PC-9 (cell line): ENCODE measurements around the gene LDHAL6B.

Experiments used
- EZH2 ChIP-seq: fragments of 200-600 bp; sonication (generic); IDR thresholded peaks from 2 replicates; pipeline ENCODE4 v1.8.0; 2017; ENCODE audit warnings: antibody characterized with exemption, low read depth
- TF ChIP-seq, protein P1 (sequence below): fragments of 200-600 bp; sonication (generic); conservative IDR thresholded peaks from 2 replicates; pipeline ENCODE4 v1.6.1; 2017; ENCODE audit warnings: mixed run types, antibody characterized with exemption, mild to moderate bottlenecking, moderate library complexity

DNA sequence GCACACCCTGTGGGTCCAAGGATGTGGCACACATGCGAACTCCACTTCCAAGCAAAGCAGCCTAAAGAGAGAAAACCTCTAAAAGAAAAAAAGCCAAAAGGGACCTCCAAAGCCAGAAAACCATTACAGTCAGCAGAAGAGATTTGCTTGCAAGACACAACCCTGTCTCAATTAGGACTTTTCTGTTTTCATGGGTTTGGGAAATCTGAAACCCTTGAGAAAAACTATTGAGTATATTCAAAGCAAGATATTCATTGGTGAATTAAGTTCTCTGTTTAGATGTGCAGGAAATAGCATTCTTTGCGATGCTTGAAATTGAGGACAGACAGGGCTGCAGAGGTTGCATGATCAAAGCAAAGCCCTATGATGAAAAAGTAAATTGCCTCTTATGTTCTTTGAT is 10.2 kb upstream of the LDHAL6B start:
- TF ChIP-seq, protein P1, sequence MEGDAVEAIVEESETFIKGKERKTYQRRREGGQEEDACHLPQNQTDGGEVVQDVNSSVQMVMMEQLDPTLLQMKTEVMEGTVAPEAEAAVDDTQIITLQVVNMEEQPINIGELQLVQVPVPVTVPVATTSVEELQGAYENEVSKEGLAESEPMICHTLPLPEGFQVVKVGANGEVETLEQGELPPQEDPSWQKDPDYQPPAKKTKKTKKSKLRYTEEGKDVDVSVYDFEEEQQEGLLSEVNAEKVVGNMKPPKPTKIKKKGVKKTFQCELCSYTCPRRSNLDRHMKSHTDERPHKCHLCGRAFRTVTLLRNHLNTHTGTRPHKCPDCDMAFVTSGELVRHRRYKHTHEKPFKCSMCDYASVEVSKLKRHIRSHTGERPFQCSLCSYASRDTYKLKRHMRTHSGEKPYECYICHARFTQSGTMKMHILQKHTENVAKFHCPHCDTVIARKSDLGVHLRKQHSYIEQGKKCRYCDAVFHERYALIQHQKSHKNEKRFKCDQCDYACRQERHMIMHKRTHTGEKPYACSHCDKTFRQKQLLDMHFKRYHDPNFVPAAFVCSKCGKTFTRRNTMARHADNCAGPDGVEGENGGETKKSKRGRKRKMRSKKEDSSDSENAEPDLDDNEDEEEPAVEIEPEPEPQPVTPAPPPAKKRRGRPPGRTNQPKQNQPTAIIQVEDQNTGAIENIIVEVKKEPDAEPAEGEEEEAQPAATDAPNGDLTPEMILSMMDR: no peak
- TF ChIP-seq EZH2: no peak
